Right ventricle myocardium inferior (tissue), 1 donor: ENCODE measurements around the gene SNTG2. TPM values are rescaled to one million over a fixed set of nuclear protein-coding genes. Genes with fewer than 3 reads are reported as not detected.

Experiments
- ATAC-seq: fragments of 200-7000 bp; cut with Tn5 transposase; one replicate; pipeline ENCODE4 v1.9.1; 2020; ENCODE audit warnings: mild to moderate bottlenecking, moderate library complexity
- DNase-seq: peaks from one replicate; pipeline ENCODE4 v3.0.0; 2021; ENCODE audit errors: missing footprints
- intact Hi-C: fragments of 100-400 bp; cut with DNase I; formaldehyde crosslinking; loops from one replicate; pipeline ENCODE4 v1.11.0; 2022
- total RNA-seq: library from RNA; stranded (reverse); fragmentation: NEBNext Ultra II Directional; extraction: Animal tissue kit (Norgen Biotek cat#: 25700); gene quantifications from one replicate; pipeline ENCODE4 v1.2.1, GENCODE V29; 2021
- donor health status: DM: no; HTN: yes; CAD: no; lungs with severe emphysema.

Gene SNTG2
- total RNA-seq, 1 donor from 2014 or later, result 2.4 TPM

DNA sequence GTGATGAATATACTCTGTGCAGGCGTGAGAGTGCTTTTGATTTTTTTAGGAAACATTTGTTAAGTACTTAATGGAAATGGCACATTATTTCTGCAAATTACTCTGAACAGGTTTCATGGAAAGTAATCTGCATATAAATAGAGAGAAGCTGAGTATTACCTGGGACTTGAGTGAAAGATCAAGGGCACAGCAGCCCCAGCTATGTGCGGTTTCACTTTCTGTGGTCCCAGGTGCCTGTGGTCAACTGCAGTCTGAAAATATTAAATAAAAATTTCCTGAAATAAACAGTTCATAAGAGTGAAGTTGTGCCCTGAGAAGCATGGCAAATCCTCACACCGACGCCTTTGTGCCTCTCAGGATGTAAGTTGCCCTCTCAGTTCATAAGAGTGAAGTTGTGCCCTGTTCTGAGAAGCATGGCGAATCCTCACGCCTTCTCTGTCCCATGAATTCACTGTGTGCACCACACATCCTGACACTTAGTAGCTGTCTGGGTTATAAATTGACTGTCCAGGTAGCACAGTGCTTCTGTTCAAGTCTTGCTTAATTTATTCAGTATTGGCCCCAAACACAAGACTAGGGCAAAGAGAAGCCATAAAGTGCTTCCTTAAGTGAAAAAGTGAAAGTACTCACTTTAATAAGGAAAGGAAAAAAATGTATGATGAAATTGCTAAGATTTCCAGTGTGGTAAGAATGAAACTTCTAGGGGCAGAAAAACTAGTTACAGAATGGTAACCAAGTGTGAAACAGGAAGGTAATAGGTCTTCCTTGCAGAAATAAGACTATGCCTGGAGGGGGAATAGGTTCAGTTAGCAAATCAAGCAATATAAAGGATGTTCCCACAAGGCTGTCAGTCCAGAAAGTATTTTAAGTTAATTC is 4.3 kb upstream of the SNTG2 start:
- intact Hi-C loops, result no loop called here
- DNase-seq, result no peak

DNA sequence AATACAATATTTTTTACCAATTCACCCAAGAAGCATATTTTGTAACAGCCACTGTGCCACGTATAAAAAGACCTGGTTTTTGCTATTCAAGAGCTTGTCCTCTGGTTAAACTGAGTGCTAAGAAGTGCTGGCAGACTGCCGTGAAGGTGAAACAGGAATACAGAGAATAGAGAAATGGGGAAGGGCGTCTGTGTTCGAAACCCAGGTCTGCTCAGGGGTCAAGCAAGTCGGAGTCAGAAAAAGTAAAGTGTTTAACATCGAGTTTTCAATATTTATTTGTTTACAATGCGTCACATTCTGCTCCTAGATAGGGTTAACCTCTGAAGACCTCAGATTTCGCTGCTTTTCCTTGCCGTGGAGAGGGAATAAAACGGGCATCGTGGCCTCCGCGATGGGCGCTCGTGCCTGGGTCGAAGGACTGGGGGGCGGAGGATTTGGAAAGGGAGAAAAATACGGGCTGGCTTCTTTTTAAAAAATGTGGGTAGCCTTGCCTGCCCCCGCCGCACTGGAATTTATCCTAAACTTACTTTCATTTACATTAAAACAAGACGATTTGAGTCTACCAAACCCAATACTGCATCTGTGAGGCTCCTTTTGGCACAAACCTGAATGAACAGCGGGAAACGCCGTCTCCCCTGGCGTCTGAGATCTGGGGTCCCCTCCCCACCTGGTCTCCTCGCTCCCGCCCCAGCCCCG is 1.1 kb upstream of the SNTG2 start:
- no peak for ATAC-seq
- DNase-seq, result no peak
- intact Hi-C loops, result loop anchor here (5.0 kb wide), 1 partner anchor 598 kb away; no protein-coding TSS in a partner anchor

More for the DNA sequence above, 4.3 kb upstream of the SNTG2 start:
- ATAC-seq, result no peak

DNA sequence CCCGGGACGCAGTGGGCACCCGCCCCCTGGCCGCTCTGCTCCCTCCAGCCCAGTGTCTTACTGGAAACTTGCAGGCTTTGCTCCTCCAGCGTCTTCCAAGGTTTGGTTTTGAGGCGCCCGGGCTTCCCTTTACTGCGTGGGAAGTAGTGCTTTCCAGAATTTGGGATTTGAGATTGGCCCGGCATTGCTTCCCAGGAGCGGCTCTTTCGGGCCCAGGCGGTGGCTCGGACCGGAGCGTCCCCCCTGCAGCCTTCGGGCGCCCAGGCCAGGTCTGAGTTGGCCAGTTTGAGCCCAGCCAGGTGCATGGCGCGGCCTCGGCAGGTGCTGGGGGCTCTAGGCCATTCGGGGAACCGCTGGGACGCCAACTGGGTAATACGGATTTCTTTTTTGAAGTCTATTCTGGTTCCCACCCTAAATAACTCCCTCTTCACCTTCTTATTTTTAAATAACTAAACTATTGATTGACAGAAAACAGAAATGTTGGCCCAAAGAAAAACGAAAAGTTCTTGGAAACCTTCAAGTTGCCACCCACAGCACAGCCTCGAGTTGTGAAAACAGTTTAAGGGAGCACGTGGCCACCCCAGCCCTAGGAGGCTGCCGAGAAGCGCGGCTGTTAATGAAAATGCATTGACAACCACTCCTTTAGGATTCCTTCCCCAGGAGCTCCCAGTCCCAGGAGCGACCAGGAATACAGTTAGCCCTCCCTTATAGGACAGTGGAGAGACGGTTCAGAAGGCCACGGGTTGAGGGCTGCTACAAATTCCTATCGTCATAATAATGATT is 766 bp downstream of the SNTG2 start:
- ATAC-seq (no peak), DNase-seq (no peak)
- intact Hi-C loops, result loop anchor here (5.0 kb wide), 1 partner anchor 596 kb away; no protein-coding TSS in a partner anchor

DNA sequence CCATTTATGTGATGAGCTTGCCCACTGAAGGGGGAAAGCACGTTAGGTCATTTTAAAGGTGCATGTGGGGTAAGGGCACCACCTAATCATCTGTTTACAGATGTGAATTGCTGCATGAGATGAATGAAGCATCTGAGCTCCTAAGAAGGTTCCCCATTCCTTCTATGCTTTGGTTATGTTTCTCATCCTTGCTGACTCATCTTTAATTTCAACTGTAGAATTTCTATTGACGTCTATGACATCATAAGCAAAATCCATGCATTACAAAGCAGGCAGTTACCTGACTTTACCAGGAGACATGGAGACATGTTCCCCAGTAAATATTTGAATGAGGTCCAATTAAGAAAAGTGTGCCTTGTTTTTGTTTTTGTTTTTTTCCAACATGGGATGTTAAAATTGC is 2.8 kb downstream of the SNTG2 start:
- intact Hi-C loops, result loop anchor here (5.0 kb wide), 1 partner anchor 594 kb away; no protein-coding TSS in a partner anchor
- DNase-seq (no peak), ATAC-seq (no peak)

DNA sequence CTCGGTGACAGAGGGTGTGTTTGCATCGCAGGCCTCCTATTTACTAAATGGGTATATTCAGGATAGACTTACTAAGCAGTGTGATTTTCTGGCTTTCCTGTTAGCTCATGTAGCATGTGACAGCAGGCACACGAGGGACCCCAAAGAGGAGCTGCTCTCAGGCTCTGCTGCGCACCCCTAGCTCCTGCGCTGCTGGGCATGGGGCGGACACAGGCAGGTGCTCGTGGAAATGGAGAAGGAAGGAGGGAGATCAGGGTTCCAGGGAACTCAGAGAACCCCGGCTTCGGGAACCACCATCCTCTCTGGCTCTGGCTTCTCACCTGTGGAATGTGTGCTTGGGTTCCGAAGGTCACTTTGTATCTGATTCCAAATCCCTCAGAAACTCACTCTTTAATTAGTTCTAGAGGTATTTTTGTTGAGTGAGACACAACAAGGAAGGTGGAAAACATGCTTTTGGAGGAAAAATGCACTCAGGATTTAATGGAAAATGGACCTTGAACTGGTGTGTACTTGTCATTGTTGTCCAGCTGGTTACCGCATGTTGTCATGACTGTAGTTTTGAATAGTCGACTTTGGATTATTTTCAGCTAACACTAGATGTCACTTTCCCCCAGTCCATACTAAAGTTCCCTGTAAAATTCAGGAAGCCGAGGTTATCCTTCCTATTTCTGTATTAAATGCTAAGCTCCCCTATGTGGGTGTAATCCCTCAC is 3.5 kb downstream of the SNTG2 start:
- intact Hi-C loops, result loop anchor here (5.0 kb wide), 1 partner anchor 593 kb away; no protein-coding TSS in a partner anchor
- no peak for DNase-seq
- ATAC-seq, result no peak

DNA sequence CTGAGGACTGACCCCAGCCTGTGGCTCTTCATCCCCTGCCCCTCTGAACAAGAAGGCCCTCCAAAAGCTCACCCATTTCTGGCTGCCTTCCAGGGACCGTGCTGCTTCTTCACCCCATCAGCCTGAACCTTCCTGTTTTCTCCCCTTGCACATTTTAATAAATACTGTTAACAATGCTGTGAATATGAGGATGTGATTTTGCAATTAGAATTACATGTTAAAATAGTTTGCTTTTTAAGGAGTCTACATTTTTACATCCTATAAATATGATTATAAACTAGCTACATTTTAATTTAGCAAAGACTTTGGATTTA is 4.0 kb downstream of the SNTG2 start:
- no peak for DNase-seq
- ATAC-seq, result no peak
- intact Hi-C loops, result loop anchor here (5.0 kb wide), 1 partner anchor 593 kb away; no protein-coding TSS in a partner anchor

DNA sequence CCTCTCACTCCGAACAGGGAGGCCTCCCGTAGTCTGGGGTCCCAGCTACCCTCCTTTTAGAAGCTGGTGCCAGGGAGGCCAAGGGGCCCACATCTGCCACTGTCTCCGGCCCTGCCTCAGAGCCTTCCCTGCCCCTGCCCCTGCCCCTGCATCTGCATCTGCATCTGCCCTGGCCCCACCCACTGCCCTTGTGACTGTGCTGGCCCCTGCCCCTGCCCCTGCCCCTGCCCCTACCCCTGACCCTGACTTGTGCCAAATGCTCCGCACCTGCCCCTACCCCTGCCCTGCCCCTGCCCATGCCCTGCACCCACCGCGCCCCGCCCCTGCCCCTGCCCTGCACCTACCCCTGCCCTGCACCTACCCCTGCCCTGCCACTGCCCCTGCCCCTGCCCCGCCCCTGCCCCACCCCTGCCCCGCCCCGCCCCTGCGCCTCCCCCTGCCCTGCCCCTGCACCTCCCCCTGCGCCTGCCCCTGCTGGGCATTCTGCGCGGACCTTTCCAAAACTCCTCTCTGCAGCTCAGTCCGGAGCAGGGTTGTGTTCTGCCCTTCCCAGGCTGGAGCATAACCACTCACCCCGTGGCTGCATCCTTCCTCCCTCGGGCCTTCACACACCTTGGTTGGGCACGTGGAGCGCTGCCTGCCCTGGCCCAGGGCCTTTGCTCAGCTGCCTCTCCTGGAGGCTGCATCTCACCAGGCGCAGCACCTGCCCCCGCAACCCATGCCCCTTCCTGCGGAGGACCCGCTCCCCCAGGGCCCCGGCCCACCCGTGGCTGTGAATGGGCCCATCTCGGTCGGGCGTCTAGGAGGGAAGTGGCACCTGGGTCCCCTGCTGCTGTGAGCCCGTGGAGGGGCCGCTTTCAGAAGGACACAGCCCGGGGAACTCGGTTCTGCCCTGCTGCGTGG is 5.4 kb downstream of the SNTG2 start:
- DNase-seq (no peak), ATAC-seq (no peak)
- intact Hi-C loops, result no loop called here

DNA sequence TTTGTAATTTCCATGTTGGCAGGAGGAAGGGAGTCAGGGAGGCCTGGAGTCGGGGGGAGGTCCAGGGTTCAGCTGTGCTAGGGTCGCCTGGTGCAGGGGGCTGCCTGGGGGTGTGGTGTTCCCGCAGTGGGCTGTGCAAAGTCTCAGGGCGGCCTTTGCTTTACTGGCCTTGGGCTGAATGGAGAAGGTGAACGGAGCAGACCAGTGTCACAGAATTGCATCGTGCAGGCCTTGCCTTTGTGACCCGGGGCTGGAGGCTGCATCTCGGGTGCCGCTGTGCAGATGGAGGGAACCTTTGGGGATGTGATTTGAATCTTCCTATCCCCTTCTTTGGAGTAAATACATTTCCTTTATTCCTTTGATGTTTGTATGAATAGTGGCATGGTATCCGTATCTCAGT is 8.8 kb downstream of the SNTG2 start:
- ATAC-seq (no peak), DNase-seq (no peak)
- intact Hi-C loops, result no loop called here

DNA sequence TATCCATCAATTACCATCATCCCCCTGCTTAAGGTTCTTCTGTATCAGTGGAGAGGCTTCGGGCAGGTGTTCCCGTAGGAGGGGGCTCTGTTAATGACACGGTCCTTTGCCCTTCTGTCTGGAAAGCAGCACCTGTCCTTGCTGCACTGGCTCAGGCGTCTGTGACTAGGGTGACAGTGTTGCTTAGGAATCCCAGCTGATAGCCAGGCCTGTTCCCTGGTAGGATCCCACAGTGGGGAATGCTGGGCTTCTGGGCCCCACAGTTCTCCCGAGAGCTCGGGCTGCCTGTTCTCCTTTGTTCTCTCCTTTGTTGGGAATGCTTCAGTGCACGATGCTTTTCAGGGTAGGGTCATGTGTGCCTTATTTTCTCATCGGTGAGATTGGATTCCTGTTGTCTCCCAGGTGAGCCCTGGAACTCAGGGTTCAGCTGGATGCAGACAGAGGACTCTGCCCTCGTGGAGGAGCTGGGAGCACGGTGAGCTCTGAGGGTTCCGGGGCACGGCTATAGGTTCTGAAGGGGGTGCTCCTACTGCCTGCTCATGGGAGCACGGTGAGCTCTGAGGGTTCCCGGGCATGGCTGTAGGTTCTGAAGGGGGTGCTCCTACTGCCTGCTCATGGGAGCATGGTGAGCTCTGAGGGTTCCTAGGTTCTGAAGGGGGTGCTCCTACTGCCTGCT is 9.6 kb downstream of the SNTG2 start:
- intact Hi-C loops, result no loop called here
- DNase-seq (no peak), ATAC-seq (no peak)

DNA sequence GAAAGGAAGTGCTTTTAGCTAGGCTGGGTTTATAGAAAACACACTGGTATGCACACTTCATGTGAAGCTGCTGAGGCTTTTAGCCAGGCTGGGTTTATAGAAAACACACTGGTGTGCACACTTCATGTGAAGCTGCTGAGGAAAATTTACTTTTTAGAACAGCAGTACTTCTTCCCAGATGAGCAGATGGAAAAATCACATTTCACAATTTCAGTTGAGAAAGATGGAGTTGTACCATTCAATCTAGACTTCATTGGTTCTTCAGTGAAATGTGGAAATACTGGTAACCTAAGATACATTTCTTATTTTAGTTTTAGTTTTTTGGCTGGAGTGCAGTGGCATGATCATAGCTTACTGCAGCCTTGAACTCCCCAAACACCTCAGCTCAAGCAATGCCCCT is 11.1 kb downstream of the SNTG2 start:
- no peak for DNase-seq
- intact Hi-C loops, result no loop called here
- no peak for ATAC-seq

DNA sequence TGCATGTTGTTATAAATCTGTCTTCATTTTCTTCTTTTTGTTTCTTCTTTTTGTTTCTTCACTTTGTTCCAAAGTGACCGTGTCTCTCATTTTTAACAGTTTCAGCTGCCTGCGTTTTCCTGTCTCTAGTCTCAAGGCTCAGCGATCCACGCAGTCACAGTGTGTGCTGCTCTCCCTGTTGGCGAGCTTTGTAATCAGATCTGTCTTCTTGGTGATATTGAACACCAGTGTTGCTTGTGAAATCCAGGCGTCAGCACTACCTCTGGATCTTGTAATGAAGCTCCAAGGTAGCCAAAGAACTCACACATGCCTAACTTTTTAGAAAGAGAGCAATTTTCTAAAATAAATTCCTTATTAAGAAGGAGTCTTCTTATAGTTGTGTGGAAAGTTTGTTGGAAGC is 13.2 kb downstream of the SNTG2 start:
- intact Hi-C loops, result no loop called here
- ATAC-seq, result no peak

DNA sequence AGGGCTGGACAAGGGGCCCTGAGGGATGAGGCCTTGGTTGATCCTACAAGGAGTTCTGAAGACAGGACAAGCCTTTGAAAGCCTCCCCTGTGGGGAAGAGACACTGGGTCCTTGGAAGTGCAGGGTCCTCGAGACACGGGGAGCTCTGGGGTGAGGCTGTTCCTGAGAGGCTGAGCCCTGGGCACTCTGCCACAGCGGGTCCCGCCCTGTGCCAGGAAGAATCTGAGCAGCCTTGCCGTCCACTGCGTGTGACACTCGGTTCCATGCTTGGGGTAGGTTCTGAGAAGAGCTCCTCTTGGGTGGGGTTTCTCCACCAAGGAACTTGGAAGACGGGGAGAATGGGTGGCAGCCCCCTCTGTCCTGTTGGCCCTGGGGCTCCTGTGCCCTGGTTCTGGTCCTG is 13.9 kb downstream of the SNTG2 start:
- DNase-seq (no peak), ATAC-seq (no peak)
- intact Hi-C loops, result no loop called here

More for the DNA sequence above, 13.2 kb downstream of the SNTG2 start:
- DNase-seq, result no peak

DNA sequence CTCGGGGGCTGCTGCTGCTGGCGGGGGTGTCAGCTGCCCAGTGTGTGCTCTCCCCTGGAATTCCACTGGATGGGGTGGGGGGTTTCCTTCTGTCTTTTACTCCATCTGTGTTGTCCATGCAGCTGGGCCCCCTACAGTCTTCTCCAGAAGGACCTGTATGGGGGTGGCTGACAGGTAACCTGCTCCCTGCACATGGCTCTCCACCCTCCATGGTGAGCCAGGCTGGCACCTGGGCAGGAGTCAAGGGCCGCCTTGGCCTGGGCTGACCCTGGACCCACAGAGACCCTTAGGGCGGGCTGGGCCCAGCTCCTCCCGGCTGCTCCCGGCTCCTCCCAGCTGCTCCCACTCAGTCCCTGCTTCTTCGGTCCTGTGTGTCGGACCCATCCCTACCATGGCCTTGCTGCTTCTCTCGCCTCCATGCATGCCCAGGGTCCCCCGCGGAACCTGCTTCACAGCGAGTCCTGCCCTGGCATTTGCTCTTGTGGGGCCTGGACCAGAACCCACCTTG is 15.0 kb downstream of the SNTG2 start:
- no peak for ATAC-seq
- intact Hi-C loops, result no loop called here
- no peak for DNase-seq

DNA sequence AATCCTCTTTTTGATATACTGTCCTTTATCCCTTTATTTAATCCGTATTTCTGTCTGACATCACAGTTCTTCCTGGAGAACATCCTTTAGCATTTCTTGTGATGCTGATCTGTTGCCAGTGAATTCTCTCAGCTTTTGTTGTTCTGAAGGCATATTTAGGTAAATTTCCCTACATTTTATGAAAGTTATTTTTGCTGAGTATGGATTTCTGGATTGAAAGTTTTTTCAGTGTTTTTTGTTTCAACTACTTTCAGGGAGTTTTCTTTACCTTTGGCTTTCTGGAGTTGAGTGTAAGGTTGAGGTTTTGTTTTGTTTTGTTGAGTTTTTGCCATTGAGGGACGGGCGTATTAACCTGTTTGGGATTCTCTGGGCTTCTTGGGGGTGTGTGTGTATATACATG is 22.5 kb downstream of the SNTG2 start:
- intact Hi-C loops, result no loop called here
- ATAC-seq (no peak), DNase-seq (no peak)

DNA sequence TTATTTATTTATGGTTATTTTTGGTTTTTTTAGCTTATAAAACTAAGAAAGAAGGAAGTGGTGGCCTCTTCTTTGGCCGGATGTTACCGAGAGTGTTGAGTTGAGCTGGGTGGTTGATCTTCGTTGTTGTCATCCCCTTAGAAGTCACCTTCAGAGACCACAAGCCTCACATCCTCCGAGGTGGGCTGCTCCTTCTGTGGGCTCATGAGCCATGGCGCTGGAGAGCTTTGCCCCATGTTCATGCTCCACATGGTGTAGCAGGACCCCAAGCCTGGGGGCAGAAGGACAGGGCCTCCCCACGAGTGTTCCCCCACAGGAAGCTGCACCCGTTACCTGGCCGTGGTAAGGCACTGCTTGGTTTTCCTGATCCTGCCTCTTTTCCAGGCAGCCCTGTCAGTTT is 23.4 kb downstream of the SNTG2 start:
- intact Hi-C loops, result no loop called here

DNA sequence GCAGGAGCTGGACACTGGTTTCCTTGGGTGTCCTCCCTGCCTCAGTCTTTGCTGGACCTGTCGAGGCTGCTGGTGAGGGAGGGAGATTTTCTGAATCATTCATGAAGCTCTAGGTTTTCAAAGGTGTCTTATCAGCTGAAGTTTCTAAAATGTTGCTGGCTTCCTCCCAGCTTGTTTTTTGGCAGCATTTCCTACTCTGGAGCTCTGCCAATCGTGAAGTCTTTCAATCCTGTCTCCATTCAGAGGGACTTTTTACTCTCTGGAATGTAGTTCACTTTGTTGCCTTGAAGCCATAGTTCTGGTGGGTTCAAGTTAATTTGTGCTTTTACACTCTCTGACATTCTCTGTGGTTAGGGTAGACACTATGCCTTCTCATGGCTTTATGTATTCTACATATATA is 23.9 kb downstream of the SNTG2 start:
- intact Hi-C loops, result no loop called here
- ATAC-seq, result no peak
- no peak for DNase-seq

More for the DNA sequence above, 23.4 kb downstream of the SNTG2 start:
- DNase-seq (no peak), ATAC-seq (no peak)

DNA sequence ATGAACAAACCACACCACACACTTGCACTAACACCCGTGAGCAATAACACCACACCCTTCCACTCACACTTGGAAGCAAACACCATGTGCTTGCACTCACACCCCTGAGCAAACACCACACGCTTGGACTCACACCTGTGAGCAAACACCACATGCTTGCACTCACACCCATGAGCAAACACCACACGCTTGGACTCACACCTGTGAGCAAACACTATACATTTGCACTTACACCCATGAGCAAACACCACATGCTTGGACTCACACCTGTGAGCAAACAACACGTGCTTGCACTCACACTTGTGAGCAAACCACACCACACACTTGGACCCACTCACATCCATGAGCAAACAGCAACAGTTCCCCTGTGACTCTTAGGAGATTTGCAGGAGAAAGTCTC is 24.4 kb downstream of the SNTG2 start:
- ATAC-seq (no peak), DNase-seq (no peak)
- intact Hi-C loops, result no loop called here
